GM12878 (cell line): ENCODE measurements around the gene LMBR1. TPM values are rescaled to one million over a fixed set of nuclear protein-coding genes. Genes with fewer than 3 reads are reported as not detected.

ENCODE experiments used
- ATAC-seq: fragments of 200-7000 bp; cut with Tn5 transposase; 3 replicates; pipeline ENCODE4 v1.9.1; 2020; ENCODE audit warnings: mild to moderate bottlenecking, moderate library complexity
- BruUV-seq: library from RNA; stranded (reverse); fragments of 400-500 nt; replicated peaks from 2 replicates; lab custom pipeline; 2021; lab: Mats Ljungman, UMichigan
- CTCF ChIA-PET: fragments of 300-600 bp; sonication (Branson Sonifier 250); formaldehyde crosslinking; extraction: SDS; loops from one replicate; lab custom pipeline; 2021; ENCODE audit warnings: inconsistent platforms; lab: Yijun Ruan, JAX
- POLR2A ChIA-PET: fragments of 350-600 bp; formaldehyde crosslinking; extraction: SDS; loops from one replicate; lab custom pipeline; 2021; ENCODE audit warnings: inconsistent platforms; lab: Charles Lee
- RAD21 ChIA-PET: fragments of 300-600 bp; sonication (Branson Sonifier 250); formaldehyde crosslinking; loops from one replicate; lab custom pipeline; 2023; ENCODE audit warnings: antibody characterized with exemption; ENCODE audit not compliant: unreplicated experiment; lab: Charles Lee
- SMC1A ChIA-PET: fragments of 300-600 bp; sonication (Branson Sonifier 250); formaldehyde crosslinking; loops from one replicate; lab custom pipeline; 2023; ENCODE audit not compliant: unreplicated experiment, uncharacterized antibody; lab: Charles Lee
- DNase-seq: peaks from one replicate; pipeline ENCODE4 v3.0.0-alpha.2; 2011; ENCODE audit warnings: low read depth, low spot score
- FAIRE-seq: peaks from 3 replicates; lab custom pipeline; 2011; peaks lifted over from hg19 to GRCh38; lab: Jason Lieb, UNC
- H2AFZ ChIP-seq: 2 replicates; pipeline ENCODE4 v1.6.0; 2011; ENCODE audit warnings: low read depth, low read length, control low read depth; ENCODE audit not compliant: control insufficient read depth
- H3K27ac ChIP-seq: 2 replicates; pipeline ENCODE4 v1.5.1; 2011; ENCODE audit warnings: control low read depth; ENCODE audit not compliant: control insufficient read depth, insufficient read depth
- H3K27me3 ChIP-seq, 2 experiments: replicated peaks in 1 of 2; 2 replicates each; pipeline versions ENCODE4 v1.6.0 to v1.6.1; 2011; ENCODE audit warnings: low read length in 1 of 2; ENCODE audit not compliant: control insufficient read depth in 2 of 2, insufficient read depth in 2 of 2
- H3K36me3 ChIP-seq, 2 experiments: 2 replicates each; pipeline ENCODE4 v1.5.1; 2011; ENCODE audit warnings: low read length in 1 of 2; ENCODE audit not compliant: control insufficient read depth in 2 of 2, insufficient read depth in 2 of 2
- H3K4me1 ChIP-seq: 2 replicates; pipeline ENCODE4 v1.6.1; 2011; ENCODE audit warnings: mild to moderate bottlenecking, low read length, moderate library complexity, mixed read lengths; ENCODE audit not compliant: control insufficient read depth, insufficient read depth
- H3K4me2 ChIP-seq: 2 replicates; pipeline ENCODE4 v1.6.0; 2011; ENCODE audit warnings: control low read depth; ENCODE audit not compliant: control insufficient read depth, insufficient read depth
- H3K4me3 ChIP-seq: fragments of 200-600 bp; sonication (generic); 2 replicates; pipeline ENCODE4 v1.5.1; 2016
- H3K79me2 ChIP-seq: 2 replicates; pipeline ENCODE4 v1.6.0; 2011; ENCODE audit warnings: low read length; ENCODE audit not compliant: control insufficient read depth, insufficient read depth
- H3K9ac ChIP-seq: 2 replicates; pipeline ENCODE4 v1.8.0; 2011; ENCODE audit warnings: low read length, control low read depth, mixed read lengths; ENCODE audit not compliant: control insufficient read depth, insufficient read depth
- H3K9me3 ChIP-seq: replicated peaks from 3 replicates; pipeline ENCODE4 v1.5.1; 2011; ENCODE audit warnings: mild to moderate bottlenecking, low read length; ENCODE audit not compliant: control insufficient read depth, insufficient read depth
- H4K20me1 ChIP-seq: 2 replicates; pipeline ENCODE4 v1.6.0; 2011; ENCODE audit not compliant: control insufficient read depth, insufficient read depth
- ATF3 ChIP-seq: IDR thresholded peaks from 2 replicates; pipeline ENCODE4 v1.6.1; 2011; ENCODE audit warnings: low read depth, mild to moderate bottlenecking, low read length, moderate library complexity, borderline replicate concordance; ENCODE audit errors: extremely low read depth
- BHLHE40 ChIP-seq, 2 experiments: fragments of 450-650 bp in 1 of 2; IDR thresholded peaks; 2 replicates each; pipeline ENCODE4 v1.6.1; 2011 to 2017; ENCODE audit warnings: low read depth in 2 of 2, borderline replicate concordance in 1 of 2, improper control_type of control experiment in 1 of 2, low read length in 1 of 2, mild to moderate bottlenecking in 1 of 2
- NFYA ChIP-seq: IDR thresholded peaks from 2 replicates; pipeline ENCODE4 v1.6.1; 2011; ENCODE audit warnings: low read depth, mild to moderate bottlenecking, low read length, improper control_type of control experiment, borderline replicate concordance
- NFYB ChIP-seq: IDR thresholded peaks from 2 replicates; pipeline ENCODE4 v1.6.1; 2011; ENCODE audit warnings: low read depth, mild to moderate bottlenecking, low read length, improper control_type of control experiment, moderate library complexity; ENCODE audit not compliant: insufficient read depth
- NKRF ChIP-seq: fragments of 450-650 bp; conservative IDR thresholded peaks from 2 replicates; pipeline ENCODE4 v1.6.1; 2017; ENCODE audit warnings: mild to moderate bottlenecking, moderate library complexity
- PAX8 ChIP-seq: fragments of 450-650 bp; IDR thresholded peaks from 2 replicates; pipeline ENCODE4 v1.6.1; 2017; ENCODE audit warnings: mild to moderate bottlenecking, moderate library complexity
- POLR2AphosphoS2 ChIP-seq: IDR thresholded peaks from 2 replicates; pipeline ENCODE4 v1.6.1; 2011; ENCODE audit warnings: low read depth, mild to moderate bottlenecking, low read length, improper control_type of control experiment, moderate library complexity
- RCOR1 ChIP-seq: conservative IDR thresholded peaks from 2 replicates; pipeline ENCODE4 v1.6.1; 2012; ENCODE audit warnings: low read depth, low read length, improper control_type of control experiment
- TCF12 ChIP-seq: IDR thresholded peaks from 2 replicates; pipeline ENCODE4 v1.6.1; 2011; ENCODE audit warnings: low read depth, mild to moderate bottlenecking, low read length
- USF2 ChIP-seq: IDR thresholded peaks from 2 replicates; pipeline ENCODE4 v1.6.1; 2011; ENCODE audit warnings: low read depth, low read length, improper control_type of control experiment, borderline replicate concordance
- ZBTB4 ChIP-seq: fragments of 450-650 bp; formaldehyde crosslinking; IDR thresholded peaks from 2 replicates; pipeline ENCODE4 v1.4.0; 2022; ENCODE audit warnings: mild to moderate bottlenecking, moderate library complexity
- WGBS: methylation state at CpG from one replicate; pipeline ENCODE4 v1.1.6; 2016; ENCODE audit warnings: low lambda C conversion rate; ENCODE audit not compliant: insufficient replicate concordance, insufficient coverage; ENCODE audit errors: missing lambda C conversion rate; 5-methylcytosine and 5-hydroxymethylcytosine counted together
- in situ Hi-C: fragments of 300-500 bp; cut with MboI; formaldehyde crosslinking; loops from 9 replicates; pipeline ENCODE4 v1.14.3; 2018; ENCODE audit warnings: mixed read lengths
- intact Hi-C: fragments of 100-400 bp; cut with micrococcal nuclease; formaldehyde crosslinking; loops from one replicate; pipeline ENCODE4 v1.14.2; 2022; ENCODE audit not compliant: unreplicated experiment
- polyA plus RNA-seq, 11 experiments: library from polyadenylated mRNA; depleted of rRNA in 4 of 11; unstranded in 6 of 11; stranded (reverse) in 5 of 11; fragments of >200 nt; fragmentation: Nextera tagmentation in 4 of 11; fragmentation: Illumina TruSeq in 1 of 11; extraction: Ambion mirVana in 4 of 11; extraction: Trizol in 1 of 11; gene quantifications; 1 replicate in 1 of 11; 2 replicates in 10 of 11; pipeline versions ENCODE4 v1.2.1 to v1.2.3, GENCODE V29; 2011 to 2016; ENCODE audit warnings: inconsistent platforms in 2 of 11, missing spikeins in 2 of 11, low read depth in 1 of 11
- total RNA-seq, 4 experiments: library from RNA; depleted of rRNA in 3 of 4; stranded (reverse); fragments of >200 nt in 3 of 4; fragmentation: Illumina TruSeq in 1 of 4; extraction: Trizol in 1 of 4; gene quantifications; 2 replicates each; pipeline versions ENCODE4 v1.2.1 to v1.2.3, GENCODE V29; 2013 to 2021

The LMBR1 gene
- total and polyA plus RNA-seq, 10 of the 15 experiments (the other 5 are each of a cell fraction or from before 2014, with no cell fraction given), result 4.0 to 63.5 (median 28.8) TPM

- in situ Hi-C loops (no loop called here), intact Hi-C loops (no loop called here)
- Histone ChIP-seq H3K27me3 (no peaks in the 10 kb centered on the region), H2AFZ (no peak overlapping the region), H3K4me3 (no peak overlapping the region), H3K79me2 (no peaks in the 10 kb centered on the region), H3K4me2 (no peak overlapping the region), H3K9me3 (no peaks in the 10 kb centered on the region), H3K9ac (no peak overlapping the region), H3K27ac (no peak overlapping the region), H4K20me1 (no peaks in the 10 kb centered on the region), H3K4me1 (no peaks in the 10 kb centered on the region), H3K36me3 (peaks cover 0 to 13% of the 10 kb centered on the region in 2 experiments; a peak in 3 of 4 replicates)
- no TSS peak for BruUV-seq
- FAIRE-seq (no peak), ATAC-seq (no peak), DNase-seq (no peak)
- ChIA-PET RAD21 (no interaction called here), POLR2A (no interaction called here), SMC1A (no interaction called here), CTCF (interaction anchor here (1.2 kb wide), 1 partner anchor 39 kb away, joined by 3 read pairs; the partner anchor contains the start of gene RNF32)
- 67% methylated on average over 1 of the region's 1 CpG for WGBS
- no peak for TF ChIP-seq PAX8
- no peak for TF ChIP-seq ATF3
- TF ChIP-seq NFYA, result no peak
- TF ChIP-seq USF2, result no peak
- no peak for TF ChIP-seq POLR2AphosphoS2
- TF ChIP-seq NFYB, result no peak
- no peak for TF ChIP-seq NKRF
- no peak for TF ChIP-seq BHLHE40 (IDR thresholded peaks at IDR 0.05; ENCODE audit: borderline replicate concordance in 1 of 2, low read depth in 2 of 2, low read length in 1 of 2)
- TF ChIP-seq TCF12, result no peak
- no peak for TF ChIP-seq RCOR1
- TF ChIP-seq ZBTB4 (CRISPR knock-in tag), result no peak
Observed at GRCh38 chr7:156680281-156680680, 212.7 kb downstream of the LMBR1 start.
